Keratinocyte (primary cell): ENCODE measurements around the gene RGPD5.
"Not testable (repeated sequence)": the region's sequence is repeated elsewhere in the genome, so short reads cannot be mapped to it uniquely, and the experiment has no call there.

Experiments
- CTCF ChIP-seq, 3 experiments: IDR thresholded peaks in 1 of 3; conservative IDR thresholded peaks in 1 of 3; optimal IDR thresholded peaks in 1 of 3; 2 replicates in 2 of 3; 3 replicates in 1 of 3; pipeline versions ENCODE3 to v1.5.1; 2011; ENCODE audit warnings: low read length in 3 of 3, mild to moderate bottlenecking in 3 of 3, moderate library complexity in 2 of 3, control low read depth in 1 of 3, inconsistent platforms in 1 of 3; ENCODE audit not compliant: insufficient read depth in 2 of 3; ENCODE audit errors: extremely low read depth in 1 of 3
- EZH2 ChIP-seq: IDR thresholded peaks from one replicate; pipeline ENCODE4 v1.6.1; 2012; ENCODE audit warnings: inconsistent platforms, mild to moderate bottlenecking, low read length, moderate library complexity

GRCh38 chr2:109766886-109767578, 27.1 kb upstream of the RGPD5 start:
- not testable (repeated sequence) for TF ChIP-seq CTCF (optimal IDR thresholded peaks at IDR 0.05 in 1 of 3, IDR thresholded peaks at IDR 0.05 in 1 of 3, conservative IDR thresholded peaks at IDR 0.05 in 1 of 3; ENCODE audit: extremely low read depth in 1 of 3, insufficient read depth in 2 of 3, low read length in 3 of 3); EZH2
